Stimulated activated CD4-positive, alpha-beta T cell treated with anti-CD3 and anti-CD28 coated beads, Interleukin-4, amount 100 ng/mL, for 48 hours (primary cell): ENCODE measurements around the gene TBC1D3B.
A peak's percentile ranks its signal among the peaks of the same experiment; 100 is the strongest.
"Not testable (repeated sequence)": the region's sequence is repeated elsewhere in the genome, so short reads cannot be mapped to it uniquely, and the experiment has no call there.

Experiments
- DNase-seq, 2 donors: peaks; one replicate each; pipeline ENCODE4 v3.0.0-alpha.2; 2020; ENCODE audit warnings: low read depth in 2 of 2

Gene TBC1D3B

GRCh38 chr17:36128411-36128978, 47.9 kb downstream of the TBC1D3B start:
- DNase-seq = no peak

- no peak for DNase-seq
Measured at GRCh38 chr17:36127911-36128310, 48.5 kb downstream of the TBC1D3B start.

- DNase-seq = no peak
Measured at GRCh38 chr17:36127199-36127893, 49.1 kb downstream of the TBC1D3B start.

- DNase-seq = no peak
Measured at GRCh38 chr17:36124879-36125824, 51.3 kb downstream of the TBC1D3B start.

GRCh38 chr17:36123431-36123830, 53.0 kb downstream of the TBC1D3B start:
- DNase-seq = no peak

- not testable (repeated sequence) for DNase-seq
Measured at GRCh38 chr17:36121099-36121498, 55.3 kb downstream of the TBC1D3B start.

- no peak for DNase-seq
Measured at GRCh38 chr17:36120221-36120620, 56.2 kb downstream of the TBC1D3B start.

DNA sequence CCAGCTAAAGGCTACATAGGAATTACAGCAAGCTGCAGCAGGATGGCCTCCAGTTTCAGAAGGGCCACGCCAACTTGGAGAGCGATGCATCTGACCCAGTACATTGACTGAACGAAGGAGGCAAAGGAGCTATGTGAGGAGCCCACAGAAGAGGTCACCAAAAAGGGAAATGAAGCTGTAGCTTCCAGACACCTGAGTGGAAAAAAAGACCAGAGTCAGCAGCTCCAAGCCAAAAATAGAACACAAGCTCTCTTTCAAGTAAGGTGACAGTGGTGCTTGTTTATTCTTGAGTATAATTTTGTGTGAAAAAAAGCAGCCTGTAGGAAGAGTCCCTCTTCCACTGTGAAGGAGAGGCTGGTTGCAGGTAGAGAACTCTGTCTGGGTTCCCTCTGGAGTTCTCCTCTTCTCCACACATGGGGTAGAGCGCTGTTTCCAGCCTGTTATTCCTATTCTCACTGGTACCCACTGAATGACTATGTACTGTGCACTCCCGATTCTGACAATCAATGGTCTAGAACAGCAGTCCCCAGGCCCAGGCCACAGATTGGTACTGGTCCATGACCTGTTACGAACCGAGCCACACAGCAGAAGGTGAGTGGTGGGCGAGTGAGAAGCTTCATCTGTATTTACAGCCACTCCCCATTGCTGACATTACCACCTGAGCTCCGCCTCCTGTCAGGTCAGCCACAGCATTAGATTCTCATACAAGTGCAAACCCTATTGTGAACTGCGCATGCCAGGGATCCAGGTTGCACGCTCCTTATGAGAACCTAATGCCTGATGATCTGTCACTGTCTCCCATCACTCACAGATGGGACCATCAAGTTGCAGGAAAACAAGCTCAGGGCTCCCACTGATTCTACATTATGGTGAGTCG, 57.7 kb downstream of the TBC1D3B start:
- DNase-seq = no peak

- peak; percentile 10 to 73 for DNase-seq
Measured at GRCh38 chr17:36117505-36118382, 58.7 kb downstream of the TBC1D3B start.
